BLaER1 treated with 17β-estradiol and CSF1 and Interleukin-3, amounts not matched to agents 10 nM and 100 nM (cell line): ENCODE measurements around the gene JAM3.

Experiments
- H3K27ac ChIP-seq, 11 experiments: shearing (Covaris generic); formaldehyde crosslinking; 2 replicates each; pipeline ENCODE4 v1.8.1; 2022
- H3K27me3 ChIP-seq, 11 experiments: shearing (Covaris generic); formaldehyde crosslinking; 2 replicates each; pipeline ENCODE4 v1.8.1; 2022
- H3K36me3 ChIP-seq, 11 experiments: shearing (Covaris generic); formaldehyde crosslinking; 2 replicates each; pipeline ENCODE4 v1.8.1; 2022
- H3K4me1 ChIP-seq, 10 experiments: shearing (Covaris generic); formaldehyde crosslinking; 2 replicates each; pipeline ENCODE4 v1.8.1; 2022
- H3K4me2 ChIP-seq, 11 experiments: shearing (Covaris generic); formaldehyde crosslinking; 2 replicates each; pipeline ENCODE4 v1.8.1; 2022
- H3K4me3 ChIP-seq, 10 experiments: shearing (Covaris generic); formaldehyde crosslinking; 2 replicates each; pipeline ENCODE4 v1.8.1; 2022
- H3K9ac ChIP-seq, 11 experiments: shearing (Covaris generic); formaldehyde crosslinking; 2 replicates each; pipeline ENCODE4 v1.8.1; 2022
- H3K9me3 ChIP-seq, 11 experiments: shearing (Covaris generic); formaldehyde crosslinking; replicated peaks in 1 of 11; 2 replicates each; pipeline ENCODE4 v1.8.1; 2022
- H4K20me1 ChIP-seq, 11 experiments: shearing (Covaris generic); formaldehyde crosslinking; 2 replicates each; pipeline ENCODE4 v1.8.1; 2022
- Cebpa-rat ChIP-seq, 11 experiments: shearing (Covaris generic); IDR thresholded peaks; 2 replicates each; pipeline ENCODE4 v1.8.1; 2022

JAM3 gene

GRCh38 chr11:134066943-134067885, 1.7 kb upstream of the JAM3 start:
- Histone ChIP-seq H3K36me3 (no peaks in the 10 kb centered on the region), H3K27me3 (peaks cover 0 to 5% (median 0%) of the 10 kb centered on the region in 11 experiments; a peak in 1 of 22 replicates), H3K4me3 (no peak overlapping the region), H4K20me1 (peaks cover 0 to 17% (median 0%) of the 10 kb centered on the region in 11 experiments; a peak in 5 of 22 replicates), H3K9ac (no peak overlapping the region), H3K9me3 (no peaks in the 10 kb centered on the region), H3K4me2 (no peak overlapping the region), H3K4me1 (peaks cover 0 to 34% (median 28%) of the 10 kb centered on the region in 10 experiments; a peak in 17 of 20 replicates), H3K27ac (no peak overlapping the region)
- TF ChIP-seq Cebpa-rat (IDR thresholded peaks at IDR 0.05) = no peak

- Histone ChIP-seq H3K27me3 (peaks cover 0 to 5% (median 0%) of the 10 kb centered on the region in 11 experiments; a peak in 1 of 22 replicates), H3K9ac (peak overlapping the region; percentile 71 to 86 (median 81)), H3K9me3 (no peaks in the 10 kb centered on the region), H3K27ac (peak overlapping the region in 9 of 11 experiments; percentile 70 to 83 (median 74); a peak in 19 of 22 replicates), H3K4me3 (peak overlapping the region; percentile 66 to 92 (median 82)), H3K4me1 (peaks cover 0 to 22% (median 16%) of the 10 kb centered on the region in 10 experiments; a peak in 16 of 20 replicates), H3K36me3 (no peaks in the 10 kb centered on the region), H3K4me2 (peak overlapping the region; percentile 80 to 95 (median 86)), H4K20me1 (peaks cover 0 to 42% (median 14%) of the 10 kb centered on the region in 11 experiments; a peak in 12 of 22 replicates)
- no peak for TF ChIP-seq Cebpa-rat (IDR thresholded peaks at IDR 0.05)
These were observed 812 bp downstream of the JAM3 start for GRCh38 chr11:134069426-134070341.

- Histone ChIP-seq H3K4me3 (no peak overlapping the region; a peak in 1 of 20 replicates), H3K4me2 (peak overlapping the region in 9 of 11 experiments; percentile 80 to 95 (median 86); a peak in 16 of 22 replicates)
These were observed 1.5 kb downstream of the JAM3 start for GRCh38 chr11:134070342-134070845.

GRCh38 chr11:134071306-134071705, 2.4 kb downstream of the JAM3 start:
- H3K27me3 ChIP-seq = peaks cover 0 to 5% (median 0%) of the 10 kb centered on the region in 11 experiments; a peak in 1 of 22 replicates
- no peaks in the 10 kb centered on the region for H3K36me3 ChIP-seq
- no peak overlapping the region for H3K4me2 ChIP-seq
- H3K4me3 ChIP-seq = no peak overlapping the region
- no peak overlapping the region for H3K9ac ChIP-seq
- peaks cover 0 to 22% (median 16%) of the 10 kb centered on the region in 10 experiments; a peak in 16 of 20 replicates for H3K4me1 ChIP-seq
- peaks cover 0 to 52% (median 16%) of the 10 kb centered on the region in 11 experiments; a peak in 13 of 22 replicates for H4K20me1 ChIP-seq
- no peaks in the 10 kb centered on the region for H3K9me3 ChIP-seq
- no peak overlapping the region for H3K27ac ChIP-seq
- no peak for TF ChIP-seq Cebpa-rat (IDR thresholded peaks at IDR 0.05)

More at GRCh38 chr11:134070342-134070845, 1.5 kb downstream of the JAM3 start:
- Histone ChIP-seq H4K20me1 (peaks cover 0 to 49% (median 16%) of the 10 kb centered on the region in 11 experiments; a peak in 13 of 22 replicates), H3K27me3 (peaks cover 0 to 5% (median 0%) of the 10 kb centered on the region in 11 experiments; a peak in 1 of 22 replicates), H3K9me3 (no peaks in the 10 kb centered on the region), H3K9ac (0 out of 22 replicates have a peak overlapping the region, but pooled peaks of 1 of the 11 experiments have one; percentile 84), H3K4me1 (peaks cover 0 to 22% (median 16%) of the 10 kb centered on the region in 10 experiments; a peak in 16 of 20 replicates), H3K36me3 (no peaks in the 10 kb centered on the region), H3K27ac (no peak overlapping the region)
- TF ChIP-seq Cebpa-rat (IDR thresholded peaks at IDR 0.05) = no peak

- Histone ChIP-seq H3K36me3 (no peaks in the 10 kb centered on the region), H3K4me2 (no peak overlapping the region), H3K27me3 (peaks cover 0 to 5% (median 0%) of the 10 kb centered on the region in 11 experiments; a peak in 1 of 22 replicates), H4K20me1 (peaks cover 0 to 52% (median 16%) of the 10 kb centered on the region in 11 experiments; a peak in 13 of 22 replicates), H3K4me3 (no peak overlapping the region), H3K9ac (no peak overlapping the region), H3K4me1 (peaks cover 0 to 22% (median 16%) of the 10 kb centered on the region in 10 experiments; a peak in 16 of 20 replicates), H3K27ac (no peak overlapping the region), H3K9me3 (no peaks in the 10 kb centered on the region)
- TF ChIP-seq Cebpa-rat (IDR thresholded peaks at IDR 0.05) = no peak
These were observed 3.0 kb downstream of the JAM3 start for GRCh38 chr11:134071766-134072402.

GRCh38 chr11:134072844-134073243, 4.0 kb downstream of the JAM3 start:
- no peak for TF ChIP-seq Cebpa-rat (IDR thresholded peaks at IDR 0.05)
- Histone ChIP-seq H3K9ac (no peak overlapping the region), H3K36me3 (no peaks in the 10 kb centered on the region), H3K4me2 (no peak overlapping the region), H3K4me1 (peaks cover 0 to 22% (median 16%) of the 10 kb centered on the region in 10 experiments; a peak in 16 of 20 replicates), H4K20me1 (peaks cover 0 to 52% (median 16%) of the 10 kb centered on the region in 11 experiments; a peak in 13 of 22 replicates), H3K4me3 (no peak overlapping the region), H3K27ac (no peak overlapping the region), H3K27me3 (peaks cover 0 to 5% (median 0%) of the 10 kb centered on the region in 11 experiments; a peak in 1 of 22 replicates), H3K9me3 (peaks cover 0 to 5% (median 2%) of the 10 kb centered on the region in 11 experiments; a peak in 6 of 22 replicates)

- peaks cover 0 to 20% (median 15%) of the 10 kb centered on the region in 10 experiments; a peak in 16 of 20 replicates for H3K4me1 ChIP-seq
- peaks cover 0 to 52% (median 16%) of the 10 kb centered on the region in 11 experiments; a peak in 13 of 22 replicates for H4K20me1 ChIP-seq
- H3K27me3 ChIP-seq = peaks cover 0 to 5% (median 0%) of the 10 kb centered on the region in 11 experiments; a peak in 1 of 22 replicates
- no peak overlapping the region for H3K4me2 ChIP-seq
- H3K27ac ChIP-seq = no peak overlapping the region
- no peak overlapping the region for H3K4me3 ChIP-seq
- H3K9me3 ChIP-seq = peaks cover 4 to 18% (median 16%) of the 10 kb centered on the region in 11 experiments; a peak in 19 of 22 replicates
- TF ChIP-seq Cebpa-rat (IDR thresholded peaks at IDR 0.05) = no peak
- H3K36me3 ChIP-seq = peaks cover 0 to 9% (median 0%) of the 10 kb centered on the region in 11 experiments; a peak in 4 of 22 replicates
- no peak overlapping the region for H3K9ac ChIP-seq
These were observed 5.5 kb downstream of the JAM3 start for GRCh38 chr11:134074346-134074745.
